K562 (cell line): Measurements from ENCODE around the gene LIN7A.

Experiments used
- BDP1 ChIP-seq: IDR thresholded peaks from 3 replicates; pipeline ENCODE4 v1.6.1; 2011; ENCODE audit not compliant: insufficient read length, insufficient read depth
- CTCF ChIP-seq, 3 experiments: IDR thresholded peaks in 2 of 3; conservative IDR thresholded peaks in 1 of 3; 2 replicates each; pipeline ENCODE4 v1.5.1; 2011 to 2012; ENCODE audit warnings: low read length in 3 of 3, mild to moderate bottlenecking in 3 of 3, control low read depth in 2 of 3, improper control_type of control experiment in 1 of 3, inconsistent platforms in 1 of 3, low read depth in 1 of 3, mixed read lengths in 1 of 3, moderate library complexity in 1 of 3; ENCODE audit not compliant: insufficient read depth in 2 of 3
- HDAC6 ChIP-seq: IDR thresholded peaks from 2 replicates; pipeline ENCODE4 v1.6.1; 2012; ENCODE audit warnings: low read depth, mild to moderate bottlenecking, control low read depth, inconsistent platforms, low read length, moderate library complexity
- HES1 ChIP-seq: fragments of 450-650 bp; IDR thresholded peaks from 2 replicates; pipeline ENCODE4 v1.6.1; 2016; ENCODE audit warnings: low read depth, mild to moderate bottlenecking, moderate library complexity
- MAZ ChIP-seq, 2 experiments: fragments of 450-650 bp in 1 of 2; sonication (generic) in 1 of 2; formaldehyde crosslinking; IDR thresholded peaks in 1 of 2; conservative IDR thresholded peaks in 1 of 2; 2 replicates each; pipeline versions ENCODE4 v1.4.0 to v1.5.0; 2020; ENCODE audit warnings: mild to moderate bottlenecking in 1 of 2, missing genetic modification reagents in 1 of 2
- MGA ChIP-seq: fragments of 450-650 bp; IDR thresholded peaks from 2 replicates; pipeline ENCODE4 v1.6.1; 2016; ENCODE audit warnings: mild to moderate bottlenecking, moderate library complexity
- PRDM10 ChIP-seq: fragments of 450-650 bp; IDR thresholded peaks from 2 replicates; pipeline ENCODE4 v1.6.1; 2018; ENCODE audit not compliant: partially characterized antibody
- SRF ChIP-seq, 2 experiments: fragments of 250-450, 450-650 bp in 1 of 2; sonication (Bioruptor Pico) in 1 of 2; sonication (generic) in 1 of 2; formaldehyde crosslinking; IDR thresholded peaks; 2 replicates each; pipeline versions ENCODE4 v1.5.0 to v1.5.1; 2020 to 2022; ENCODE audit warnings: mild to moderate bottlenecking in 1 of 2, missing genetic modification reagents in 1 of 2

GRCh38 chr12:80946591-80946990 lies 8.9 kb upstream of the LIN7A start:
- no peak for TF ChIP-seq BDP1
- TF ChIP-seq HDAC6 = no peak
- no peak for TF ChIP-seq MAZ (CRISPR knock-in tag; conservative IDR thresholded peaks at IDR 0.05 in 1 of 2, IDR thresholded peaks at IDR 0.05 in 1 of 2)
- no peak for TF ChIP-seq MGA
- TF ChIP-seq SRF (CRISPR knock-in tag; IDR thresholded peaks at IDR 0.05) = no peak
- no peak for TF ChIP-seq CTCF (IDR thresholded peaks at IDR 0.05 in 2 of 3, conservative IDR thresholded peaks at IDR 0.05 in 1 of 3; ENCODE audit: insufficient read depth in 2 of 3, low read depth in 1 of 3, low read length in 3 of 3)
- no peak for TF ChIP-seq HES1
- TF ChIP-seq PRDM10 = no peak
